ENCODE measurements around the gene SSBP2. TPM values are rescaled to one million over a fixed set of nuclear protein-coding genes. Genes with fewer than 3 reads are reported as not detected.

SSBP2 gene
- total RNA-seq, 1 donor from 2014 or later: 85.2 TPM

DNA sequence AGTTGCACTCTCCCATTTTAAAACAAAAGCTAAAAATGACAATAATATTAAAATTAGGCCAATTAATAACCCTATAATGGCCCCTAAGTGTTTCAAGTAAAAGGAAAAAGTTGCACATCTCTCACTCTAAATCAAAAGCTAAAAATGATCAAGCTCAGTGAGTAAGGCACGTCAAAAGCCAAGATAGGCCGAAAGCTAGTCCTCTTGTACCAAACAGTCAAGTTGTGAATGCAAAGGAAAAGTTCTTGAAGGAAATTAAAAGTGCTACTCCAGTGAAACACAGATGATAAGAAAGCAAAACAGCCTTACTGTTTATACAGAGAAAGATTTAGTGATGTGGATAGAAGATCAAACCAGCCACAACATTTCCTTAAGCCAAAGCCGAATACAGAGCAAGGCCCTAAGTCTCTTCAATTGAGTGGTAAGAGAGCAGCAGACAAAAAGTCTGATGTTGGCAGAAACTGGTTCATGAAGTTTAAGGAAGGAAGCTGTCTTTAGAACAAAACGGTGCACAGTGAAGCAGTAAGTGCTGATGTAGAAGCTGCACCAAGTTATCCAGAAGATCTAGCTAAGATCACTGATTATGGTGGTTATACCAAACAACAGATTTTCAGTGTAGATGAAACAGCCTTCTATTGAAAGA, 212.9 kb downstream of the SSBP2 start:
- peaks cover 10% of the 10 kb centered on the region for H3K9me3 Mint-ChIP-seq
- peaks cover 31% of the 10 kb centered on the region for H3K36me3 Mint-ChIP-seq
- TF ChIP-seq, protein P1, sequence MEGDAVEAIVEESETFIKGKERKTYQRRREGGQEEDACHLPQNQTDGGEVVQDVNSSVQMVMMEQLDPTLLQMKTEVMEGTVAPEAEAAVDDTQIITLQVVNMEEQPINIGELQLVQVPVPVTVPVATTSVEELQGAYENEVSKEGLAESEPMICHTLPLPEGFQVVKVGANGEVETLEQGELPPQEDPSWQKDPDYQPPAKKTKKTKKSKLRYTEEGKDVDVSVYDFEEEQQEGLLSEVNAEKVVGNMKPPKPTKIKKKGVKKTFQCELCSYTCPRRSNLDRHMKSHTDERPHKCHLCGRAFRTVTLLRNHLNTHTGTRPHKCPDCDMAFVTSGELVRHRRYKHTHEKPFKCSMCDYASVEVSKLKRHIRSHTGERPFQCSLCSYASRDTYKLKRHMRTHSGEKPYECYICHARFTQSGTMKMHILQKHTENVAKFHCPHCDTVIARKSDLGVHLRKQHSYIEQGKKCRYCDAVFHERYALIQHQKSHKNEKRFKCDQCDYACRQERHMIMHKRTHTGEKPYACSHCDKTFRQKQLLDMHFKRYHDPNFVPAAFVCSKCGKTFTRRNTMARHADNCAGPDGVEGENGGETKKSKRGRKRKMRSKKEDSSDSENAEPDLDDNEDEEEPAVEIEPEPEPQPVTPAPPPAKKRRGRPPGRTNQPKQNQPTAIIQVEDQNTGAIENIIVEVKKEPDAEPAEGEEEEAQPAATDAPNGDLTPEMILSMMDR (conservative IDR thresholded peaks at IDR 0.05): no peak
- DNase-seq (ENCODE audit: extremely low spot score, unreplicated experiment): no peak
- H3K4me3 Mint-ChIP-seq: no peak overlapping the region
- H3K27me3 Mint-ChIP-seq: no peaks in the 10 kb centered on the region
- peaks cover 8% of the 10 kb centered on the region for H3K4me1 Mint-ChIP-seq (ENCODE audit: unreplicated experiment)
- no peak overlapping the region for H3K27ac Mint-ChIP-seq

DNA sequence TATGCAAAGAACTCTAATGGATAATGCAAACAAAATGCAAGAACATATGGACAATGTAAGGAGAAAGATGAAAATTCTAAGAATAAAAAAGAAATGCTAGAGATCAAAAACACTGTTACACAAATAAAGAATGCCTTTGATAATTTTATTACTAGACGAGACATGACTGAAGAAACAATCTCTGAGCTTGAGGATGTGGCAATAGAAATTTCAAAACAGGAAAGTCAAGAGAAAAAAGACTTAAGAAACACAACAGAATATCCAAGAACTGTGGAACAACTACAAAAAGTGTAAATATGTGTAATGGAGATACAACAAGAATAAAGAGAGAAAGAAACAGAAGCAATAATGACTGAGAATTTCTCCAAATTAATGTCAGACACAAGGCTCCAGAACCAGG, 216.5 kb downstream of the SSBP2 start:
- H3K27me3 Mint-ChIP-seq: no peaks in the 10 kb centered on the region
- peaks cover 14% of the 10 kb centered on the region for H3K36me3 Mint-ChIP-seq
- TF ChIP-seq, protein P1 (conservative IDR thresholded peaks at IDR 0.05): no peak
- H3K9me3 Mint-ChIP-seq: peaks cover 5% of the 10 kb centered on the region
- H3K27ac Mint-ChIP-seq: no peak overlapping the region
- DNase-seq (ENCODE audit: extremely low spot score, unreplicated experiment): no peak
- peaks cover 8% of the 10 kb centered on the region for H3K4me1 Mint-ChIP-seq (ENCODE audit: unreplicated experiment)
- no peak overlapping the region for H3K4me3 Mint-ChIP-seq

DNA sequence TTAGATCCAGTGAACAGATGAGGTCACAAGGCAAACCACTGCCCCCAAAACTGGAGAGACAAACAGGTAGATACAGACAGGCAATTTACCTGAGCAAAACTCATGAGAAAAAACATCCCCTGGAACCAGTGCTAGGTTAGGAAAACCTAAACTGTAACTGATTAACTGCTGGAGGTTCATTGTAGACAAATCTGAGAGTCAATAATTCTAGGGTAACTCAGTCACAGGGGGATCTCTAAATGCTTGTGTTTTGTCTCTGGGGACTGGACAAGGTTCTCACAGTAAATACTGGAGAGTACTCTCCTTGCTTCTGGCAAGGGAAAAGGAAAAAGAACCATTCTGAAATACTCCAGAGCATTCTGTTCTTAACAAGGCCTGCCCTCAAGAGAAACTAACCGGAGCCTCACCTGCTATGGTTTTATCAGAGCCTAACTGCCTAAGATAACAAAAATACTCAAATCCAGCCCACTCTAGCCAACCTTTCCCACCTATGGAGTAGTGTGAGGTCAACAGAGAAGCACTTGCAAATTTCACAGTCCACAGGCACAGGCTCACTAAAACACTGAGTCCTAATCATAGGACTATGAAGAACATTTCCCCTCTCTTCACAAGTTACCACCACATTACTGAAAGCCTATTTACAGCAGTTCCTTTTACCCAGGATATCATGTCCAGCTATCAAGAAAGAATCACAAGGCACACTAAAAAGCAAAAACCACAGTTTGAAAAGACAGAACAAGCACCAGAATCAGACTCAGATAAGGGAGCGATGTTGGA, 217.1 kb downstream of the SSBP2 start:
- no peak for DNase-seq (ENCODE audit: extremely low spot score, unreplicated experiment)
- Mint-ChIP-seq H3K9me3 (peaks cover under 1% of the 10 kb centered on the region), H3K27me3 (no peaks in the 10 kb centered on the region), H3K4me3 (no peak overlapping the region), H3K27ac (no peak overlapping the region), H3K4me1 (ENCODE audit: unreplicated experiment) (peaks cover 8% of the 10 kb centered on the region), H3K36me3 (peaks cover 11% of the 10 kb centered on the region)
- TF ChIP-seq, protein P1 (conservative IDR thresholded peaks at IDR 0.05): no peak

GRCh38 chr5:81530919-81531318, 220.0 kb downstream of the SSBP2 start:
- Mint-ChIP-seq H3K4me3 (no peak overlapping the region), H3K27ac (no peak overlapping the region)
- TF ChIP-seq, protein P1 (conservative IDR thresholded peaks at IDR 0.05): no peak

GRCh38 chr5:81525690-81526089, 225.2 kb downstream of the SSBP2 start:
- Mint-ChIP-seq H3K36me3 (peaks cover 6% of the 10 kb centered on the region), H3K4me1 (ENCODE audit: unreplicated experiment) (no peaks in the 10 kb centered on the region)

More at GRCh38 chr5:81530919-81531318, 220.0 kb downstream of the SSBP2 start:
- H3K4me1 Mint-ChIP-seq (ENCODE audit: unreplicated experiment): peaks cover 8% of the 10 kb centered on the region
- H3K36me3 Mint-ChIP-seq: peaks cover 10% of the 10 kb centered on the region
- H3K27me3 Mint-ChIP-seq: no peaks in the 10 kb centered on the region
- no peak for DNase-seq (ENCODE audit: extremely low spot score, unreplicated experiment)
- H3K9me3 Mint-ChIP-seq: no peaks in the 10 kb centered on the region

More at GRCh38 chr5:81525690-81526089, 225.2 kb downstream of the SSBP2 start:
- no peaks in the 10 kb centered on the region for H3K27me3 Mint-ChIP-seq
- H3K9me3 Mint-ChIP-seq: no peaks in the 10 kb centered on the region
- H3K27ac Mint-ChIP-seq: no peak overlapping the region
- no peak for DNase-seq (ENCODE audit: extremely low spot score, unreplicated experiment)
- H3K4me3 Mint-ChIP-seq: no peak overlapping the region
- TF ChIP-seq, protein P1 (conservative IDR thresholded peaks at IDR 0.05): no peak
